GM20000 (cell line): ENCODE results near the gene PPDPF.
A peak's percentile ranks its signal among the peaks of the same experiment; 100 is the strongest.

ENCODE experiments used
- DNase-seq: peaks from one replicate; pipeline ENCODE4 v3.0.0; 2012; ENCODE audit warnings: low spot score
- CTCF ChIP-seq: IDR thresholded peaks from 2 replicates; pipeline ENCODE4 v1.5.1; 2012; ENCODE audit warnings: mild to moderate bottlenecking, control low read depth; ENCODE audit errors: extremely low read depth, missing control alignments

The PPDPF gene

GRCh38 chr20:63494084-63494419, 26.5 kb upstream of the PPDPF start:
- DNase-seq, result no peak
- TF ChIP-seq CTCF, result no peak

GRCh38 chr20:63494420-63495166, 26.0 kb upstream of the PPDPF start:
- no peak for TF ChIP-seq CTCF
- DNase-seq, result no peak

GRCh38 chr20:63495167-63495720, 25.3 kb upstream of the PPDPF start:
- DNase-seq, result no peak
- no peak for TF ChIP-seq CTCF

- DNase-seq, result peak; percentile 94
These were observed 24.6 kb upstream of the PPDPF start for GRCh38 chr20:63495741-63496595.

GRCh38 chr20:63496596-63497120, 23.9 kb upstream of the PPDPF start:
- TF ChIP-seq CTCF, result no peak
- no peak for DNase-seq

More at GRCh38 chr20:63495741-63496595, 24.6 kb upstream of the PPDPF start:
- TF ChIP-seq CTCF, result peak; percentile 97

- no peak for DNase-seq
- no peak for TF ChIP-seq CTCF
These were observed 23.2 kb upstream of the PPDPF start for GRCh38 chr20:63497138-63497945.
